Thymus (tissue), 11 donors: ENCODE data around the gene SPDYE3. TPM values are rescaled to one million over a fixed set of nuclear protein-coding genes. Genes with fewer than 3 reads are reported as not detected.
"Not testable (repeated sequence)": the region's sequence is repeated elsewhere in the genome, so short reads cannot be mapped to it uniquely, and the experiment has no call there.

Experiments
- DNase-seq, 9 donors: peaks; one replicate each; pipeline ENCODE4 v3.0.0-alpha.2; 2013; ENCODE audit warnings: low spot score in 9 of 9, low read depth in 6 of 9, missing footprints in 1 of 9
- H3K27ac ChIP-seq, 2 donors: one replicate each; pipeline ENCODE4 v1.5.1; 2013; ENCODE audit warnings: control low read depth in 1 of 2, low read depth in 1 of 2, low read length in 1 of 2, mild to moderate bottlenecking in 1 of 2, moderate library complexity in 1 of 2
- H3K27me3 ChIP-seq, 2 donors: one replicate each; pipeline ENCODE4 v1.5.1; 2013; ENCODE audit warnings: low read length in 1 of 2; ENCODE audit not compliant: control insufficient read depth in 2 of 2, insufficient read depth in 1 of 2
- H3K36me3 ChIP-seq, 2 donors: one replicate each; pipeline ENCODE4 v1.5.1; 2013; ENCODE audit warnings: low read length in 1 of 2, mild to moderate bottlenecking in 1 of 2, moderate library complexity in 1 of 2; ENCODE audit not compliant: control insufficient read depth in 2 of 2, insufficient read depth in 2 of 2
- H3K4me1 ChIP-seq, 2 donors: one replicate each; pipeline ENCODE4 v1.5.1; 2013; ENCODE audit warnings: low read length in 2 of 2; ENCODE audit not compliant: control insufficient read depth in 2 of 2, insufficient read depth in 2 of 2
- H3K4me3 ChIP-seq, 2 donors: one replicate each; pipeline ENCODE4 v1.5.1; 2013; ENCODE audit warnings: low read length in 2 of 2, control low read depth in 1 of 2, mild to moderate bottlenecking in 1 of 2
- H3K9me3 ChIP-seq, 2 donors: one replicate each; pipeline ENCODE4 v1.5.1; 2013; ENCODE audit warnings: low read length in 1 of 2, mild to moderate bottlenecking in 1 of 2; ENCODE audit not compliant: control insufficient read depth in 2 of 2, insufficient read depth in 1 of 2
- WGBS: extraction: QIAGEN DNeasy Blood & Tissue Kit; methylation state at CpG from one replicate; pipeline ENCODE4 v1.1.7; 2013; 5-methylcytosine and 5-hydroxymethylcytosine counted together
- polyA plus RNA-seq: library from polyadenylated mRNA; stranded (reverse); fragments of 200-250 nt; gene quantifications from one replicate; pipeline ENCODE4 v1.2.3, GENCODE V29; 2013
- total RNA-seq: library from RNA; stranded (reverse); fragments of 120-200 nt; gene quantifications from one replicate; pipeline ENCODE4 v1.2.4, GENCODE V29; 2013
- donor health status: healthy.

SPDYE3 gene
- total and polyA plus RNA-seq, 2 donors, result 0.27 TPM; not detected in 1

DNA sequence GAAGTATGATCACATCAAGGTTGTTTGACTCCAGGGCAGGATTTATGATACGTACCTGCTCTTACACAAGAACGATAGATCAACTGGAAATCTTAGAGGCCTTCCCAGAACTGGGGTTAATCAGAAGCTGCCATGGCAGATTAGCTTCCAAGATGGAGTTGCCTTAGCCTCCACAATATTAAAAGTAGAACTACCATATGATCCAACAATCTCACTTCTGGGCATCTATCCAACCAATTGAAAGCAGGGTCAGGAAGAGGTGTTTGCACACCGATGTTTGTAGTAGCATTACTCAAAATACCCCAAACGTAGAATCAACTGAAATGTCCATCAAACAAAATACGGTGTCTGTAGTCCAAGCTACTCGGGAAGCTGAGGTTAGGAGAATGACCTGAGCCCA lies 57.0 kb downstream of the SPDYE3 start:
- no peak for DNase-seq
- peaks cover 0 to 25% of the 10 kb centered on the region in 2 donors for H3K4me1 ChIP-seq
- H3K36me3 ChIP-seq, result peaks cover 53 to 55% of the 10 kb centered on the region in 2 donors
- no peaks in the 10 kb centered on the region for H3K9me3 ChIP-seq
- WGBS, result 98% methylated on average over 6 of the region's 6 CpGs
- no peaks in the 10 kb centered on the region for H3K27me3 ChIP-seq
- no peak overlapping the region for H3K4me3 ChIP-seq
- no peak overlapping the region for H3K27ac ChIP-seq

GRCh38 chr7:100365998-100366367 lies 58.5 kb downstream of the SPDYE3 start:
- H3K36me3 ChIP-seq, result peaks cover 40 to 41% of the 10 kb centered on the region in 2 donors
- H3K27ac ChIP-seq, DNase-seq, H3K9me3 ChIP-seq, H3K27me3 ChIP-seq, H3K4me3 ChIP-seq: not testable (repeated sequence)
- 96% methylated on average over 7 of the region's 7 CpGs for WGBS
- H3K4me1 ChIP-seq, result peaks cover 0 to 25% of the 10 kb centered on the region in 2 donors

GRCh38 chr7:100366411-100367250 lies 59.1 kb downstream of the SPDYE3 start:
- 59% methylated on average over 16 of the region's 16 CpGs for WGBS
- no peaks in the 10 kb centered on the region for H3K27me3 ChIP-seq
- peaks cover 35% of the 10 kb centered on the region in 2 donors for H3K36me3 ChIP-seq
- no peak overlapping the region for H3K4me3 ChIP-seq
- no peak for DNase-seq
- no peak overlapping the region for H3K27ac ChIP-seq
- H3K4me1 ChIP-seq, result peaks cover 0 to 27% of the 10 kb centered on the region in 2 donors
- H3K9me3 ChIP-seq, result no peaks in the 10 kb centered on the region

DNA sequence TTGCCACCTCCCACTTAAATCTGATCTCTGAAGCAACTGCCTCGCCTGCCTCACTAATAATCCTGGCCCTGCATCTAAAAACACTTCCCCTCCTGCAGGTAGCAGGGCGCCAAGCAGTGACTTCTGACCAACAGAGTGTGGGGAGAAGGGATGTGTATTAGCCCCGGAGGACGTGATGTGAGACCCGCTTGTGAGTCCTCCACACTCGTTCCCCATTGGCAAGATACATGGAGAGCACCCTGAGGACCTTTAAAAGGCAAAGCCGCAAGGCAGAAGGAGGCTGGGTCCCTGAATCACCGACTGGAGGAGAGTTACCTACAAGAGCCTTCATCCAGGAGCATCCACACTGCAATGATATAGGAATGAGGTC lies 59.7 kb downstream of the SPDYE3 start:
- Histone ChIP-seq H3K4me1 (peaks cover 0 to 33% of the 10 kb centered on the region in 2 donors), H3K27me3 (no peaks in the 10 kb centered on the region), H3K36me3 (peaks cover 28 to 31% of the 10 kb centered on the region in 2 donors), H3K9me3 (no peaks in the 10 kb centered on the region), H3K27ac (no peak overlapping the region), H3K4me3 (no peak overlapping the region)
- DNase-seq, result no peak
- 98% methylated on average over 8 of the region's 8 CpGs for WGBS

- Histone ChIP-seq H3K4me1 (peaks cover 0 to 40% of the 10 kb centered on the region in 2 donors), H3K9me3 (no peaks in the 10 kb centered on the region), H3K36me3 (peaks cover 22 to 25% of the 10 kb centered on the region in 2 donors), H3K27ac (peak overlapping the region; percentile 46 to 61), H3K27me3 (no peaks in the 10 kb centered on the region), H3K4me3 (no peak overlapping the region)
- WGBS, result 84% methylated on average over 12 of the region's 12 CpGs
- no peak for DNase-seq
Measured at GRCh38 chr7:100367676-100368613, 60.4 kb downstream of the SPDYE3 start.

- Histone ChIP-seq H3K27me3 (no peaks in the 10 kb centered on the region), H3K9me3 (no peaks in the 10 kb centered on the region), H3K36me3 (peaks cover 14 to 25% of the 10 kb centered on the region in 2 donors), H3K4me3 (no peak overlapping the region), H3K27ac (peak overlapping the region; percentile 22 to 61), H3K4me1 (peaks cover 0 to 47% of the 10 kb centered on the region in 2 donors)
- 26% methylated on average over 6 of the region's 6 CpGs for WGBS
- peak in 1 of 9 donors; percentile 35 for DNase-seq
Measured at GRCh38 chr7:100369105-100369504, 61.6 kb downstream of the SPDYE3 start.

DNA sequence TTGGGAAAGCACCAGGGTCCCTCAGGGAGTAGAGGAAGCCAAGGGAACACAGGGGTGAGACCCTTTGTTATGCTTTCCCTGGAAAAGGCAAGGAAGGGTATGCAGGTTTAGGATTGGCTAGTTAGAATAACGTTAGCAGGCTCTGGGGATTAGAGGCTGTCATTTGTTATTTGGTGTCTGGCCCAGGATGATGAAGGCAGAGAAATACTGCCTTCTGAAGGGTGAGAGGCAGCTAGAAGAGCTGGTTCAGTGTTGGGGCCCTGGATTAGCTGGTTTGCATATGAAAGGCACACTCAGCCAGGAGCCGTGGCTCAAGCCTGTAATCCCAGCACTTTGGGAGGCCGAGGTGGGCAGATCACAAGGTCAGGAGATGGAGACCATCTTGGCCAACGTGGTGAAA lies 62.8 kb downstream of the SPDYE3 start:
- no peak for DNase-seq
- Histone ChIP-seq H3K27ac (no peak overlapping the region), H3K4me1 (peaks cover 0 to 58% of the 10 kb centered on the region in 2 donors), H3K36me3 (peaks cover 10 to 19% of the 10 kb centered on the region in 2 donors), H3K9me3 (no peaks in the 10 kb centered on the region), H3K4me3 (no peak overlapping the region), H3K27me3 (no peaks in the 10 kb centered on the region)
- 90% methylated on average over 4 of the region's 4 CpGs for WGBS

- Histone ChIP-seq H3K36me3 (peaks cover 7 to 19% of the 10 kb centered on the region in 2 donors), H3K9me3 (no peaks in the 10 kb centered on the region), H3K4me3 (no peak overlapping the region), H3K27ac (no peak overlapping the region), H3K27me3 (no peaks in the 10 kb centered on the region), H3K4me1 (peaks cover 0 to 58% of the 10 kb centered on the region in 2 donors)
- no peak for DNase-seq
- 96% methylated on average over 6 of the region's 6 CpGs for WGBS
Measured at GRCh38 chr7:100370746-100371145, 63.2 kb downstream of the SPDYE3 start.
